GM12892 (cell line): ENCODE results near the gene VPS13D.

Source experiments
- POLR2A ChIP-seq: IDR thresholded peaks from 2 replicates; pipeline ENCODE4 v1.6.1; 2011; ENCODE audit warnings: low read depth, low read length, control low read depth
- POLR2AphosphoS5 ChIP-seq: IDR thresholded peaks from 2 replicates; pipeline ENCODE4 v1.6.1; 2011; ENCODE audit warnings: low read depth, low read length, control low read depth

GRCh38 chr1:12230549-12231275 lies 882 bp downstream of the VPS13D start:
- TF ChIP-seq POLR2A (no peak), POLR2AphosphoS5 (no peak)
